Thyroid gland (tissue), 4 donors: ENCODE data around the gene SORL1. TPM values are rescaled to one million over a fixed set of nuclear protein-coding genes. Genes with fewer than 3 reads are reported as not detected.

Experiments
- DNase-seq, 2 donors: peaks; one replicate each; pipeline ENCODE4 v3.0.0-alpha.2; 2019
- H3K27ac ChIP-seq, 3 donors: fragments of 200-600 bp; sonication (generic); 1 replicate in 2 of 3; 2 replicates in 1 of 3; pipeline ENCODE4 v1.5.1; 2016 to 2019; ENCODE audit warnings: mild to moderate bottlenecking in 1 of 3, moderate library complexity in 1 of 3
- H3K27me3 ChIP-seq: fragments of 200-600 bp; sonication (generic); one replicate; pipeline ENCODE4 v1.5.1; 2019
- H3K36me3 ChIP-seq, 2 donors: fragments of 200-600 bp; sonication (generic); one replicate each; pipeline ENCODE4 v1.5.1; 2016 to 2019
- H3K4me1 ChIP-seq, 2 donors: fragments of 200-600 bp; sonication (generic); one replicate each; pipeline ENCODE4 v1.5.1; 2017 to 2019
- H3K4me3 ChIP-seq, 3 donors: fragments of 200-600 bp; sonication (generic); replicated peaks in 1 of 3; 1 replicate in 2 of 3; 2 replicates in 1 of 3; pipeline ENCODE4 v1.5.1; 2016; ENCODE audit warnings: mild to moderate bottlenecking in 1 of 3
- H3K9me3 ChIP-seq: fragments of 200-600 bp; sonication (generic); one replicate; pipeline ENCODE4 v1.5.1; 2017
- POLR2A ChIP-seq, 2 donors: fragments of 450-650 bp; IDR thresholded peaks; one replicate each; pipeline ENCODE4 v1.6.1; 2017; ENCODE audit warnings: antibody characterized with exemption in 2 of 2, mild to moderate bottlenecking in 2 of 2, moderate library complexity in 1 of 2
- WGBS, 2 donors: methylation state at CpG; one replicate each; pipeline ENCODE4 v1.1.5; 2017; 5-methylcytosine and 5-hydroxymethylcytosine counted together
- intact Hi-C: fragments of 100-400 bp; cut with DNase I; formaldehyde crosslinking; loops from one replicate; pipeline ENCODE4 v1.15.1; 2023
- total RNA-seq, 4 donors: library from RNA; depleted of rRNA; stranded (reverse); fragments of >200 nt; gene quantifications; one replicate each; pipeline ENCODE4 v1.2.3, GENCODE V29; 2016
- TF ChIP-seq, protein P1 (sequence below), 6 experiments: fragments of 200-600 bp in 3 of 6; fragments of 450-650 bp in 3 of 6; sonication (generic) in 3 of 6; IDR thresholded peaks; one replicate each; pipeline ENCODE4 v1.5.1; 2016 to 2019; ENCODE audit warnings: antibody characterized with exemption in 6 of 6, mild to moderate bottlenecking in 2 of 6, inconsistent platforms in 1 of 6, moderate library complexity in 1 of 6

Gene SORL1
- total RNA-seq, 4 donors from 2014 or later, result 19.6 to 73.8 (median 53.6) TPM

DNA sequence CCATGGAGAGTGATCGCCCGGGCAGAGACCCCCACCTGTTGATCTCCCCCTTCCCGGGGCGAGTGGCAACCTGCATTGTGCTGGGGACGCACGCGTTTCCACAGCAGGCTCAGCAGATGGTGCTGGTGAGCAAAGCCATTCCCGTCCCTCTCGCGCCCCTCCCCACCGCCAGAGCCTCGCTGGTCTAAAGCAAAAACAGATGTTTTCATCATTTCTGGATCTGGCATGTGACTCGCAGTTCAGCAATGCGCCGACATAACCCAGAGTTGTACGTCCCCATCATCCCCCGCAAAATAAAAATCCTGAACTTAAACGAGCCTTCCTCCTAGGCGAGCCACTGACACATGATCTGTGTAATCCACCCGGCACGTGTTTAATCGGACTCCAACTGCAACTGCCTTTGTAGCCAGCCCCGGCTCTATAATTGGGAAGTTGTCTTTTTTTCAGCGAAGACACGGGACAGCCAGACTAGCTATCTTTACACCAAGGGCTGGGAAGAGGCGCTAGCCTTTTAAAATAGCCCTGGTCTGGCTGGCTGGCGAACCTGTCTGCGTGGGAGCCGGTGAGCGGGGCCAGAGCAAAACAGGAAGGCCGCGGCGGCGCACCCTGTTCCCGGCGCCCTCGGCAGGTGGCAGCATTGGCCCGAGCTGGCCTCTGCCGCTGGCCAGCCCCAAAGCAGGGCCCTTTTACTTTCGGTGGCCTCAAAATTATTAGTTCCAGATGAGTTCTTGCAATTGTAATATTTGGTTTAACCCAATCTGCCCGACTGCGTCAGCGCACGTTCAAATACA lies 203.6 kb downstream of the SORL1 start:
- intact Hi-C loops, result loop anchor here (5.0 kb wide), 2 partner anchors 447 to 552 kb away; no protein-coding TSS in a partner anchor
- Histone ChIP-seq H3K4me3 (peak overlapping the region in 1 of 3 donors; percentile 32), H3K27me3 (no peaks in the 10 kb centered on the region), H3K36me3 (no peaks in the 10 kb centered on the region), H3K4me1 (peaks cover 12 to 16% of the 10 kb centered on the region in 2 donors), H3K27ac (peak overlapping the region; percentile 71 to 92 (median 88)), H3K9me3 (no peaks in the 10 kb centered on the region)
- WGBS, 2 donors, result 1% methylated on average over 30 to 44 of the region's 44 CpGs
- peak; percentile 86 to 88 for DNase-seq
- peak in 1 of 2 donors; percentile 33 for TF ChIP-seq POLR2A (IDR thresholded peaks at IDR 0.05)
- TF ChIP-seq, protein P1, sequence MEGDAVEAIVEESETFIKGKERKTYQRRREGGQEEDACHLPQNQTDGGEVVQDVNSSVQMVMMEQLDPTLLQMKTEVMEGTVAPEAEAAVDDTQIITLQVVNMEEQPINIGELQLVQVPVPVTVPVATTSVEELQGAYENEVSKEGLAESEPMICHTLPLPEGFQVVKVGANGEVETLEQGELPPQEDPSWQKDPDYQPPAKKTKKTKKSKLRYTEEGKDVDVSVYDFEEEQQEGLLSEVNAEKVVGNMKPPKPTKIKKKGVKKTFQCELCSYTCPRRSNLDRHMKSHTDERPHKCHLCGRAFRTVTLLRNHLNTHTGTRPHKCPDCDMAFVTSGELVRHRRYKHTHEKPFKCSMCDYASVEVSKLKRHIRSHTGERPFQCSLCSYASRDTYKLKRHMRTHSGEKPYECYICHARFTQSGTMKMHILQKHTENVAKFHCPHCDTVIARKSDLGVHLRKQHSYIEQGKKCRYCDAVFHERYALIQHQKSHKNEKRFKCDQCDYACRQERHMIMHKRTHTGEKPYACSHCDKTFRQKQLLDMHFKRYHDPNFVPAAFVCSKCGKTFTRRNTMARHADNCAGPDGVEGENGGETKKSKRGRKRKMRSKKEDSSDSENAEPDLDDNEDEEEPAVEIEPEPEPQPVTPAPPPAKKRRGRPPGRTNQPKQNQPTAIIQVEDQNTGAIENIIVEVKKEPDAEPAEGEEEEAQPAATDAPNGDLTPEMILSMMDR (IDR thresholded peaks at IDR 0.05), result peak; percentile 68 to 98 (median 92)

DNA sequence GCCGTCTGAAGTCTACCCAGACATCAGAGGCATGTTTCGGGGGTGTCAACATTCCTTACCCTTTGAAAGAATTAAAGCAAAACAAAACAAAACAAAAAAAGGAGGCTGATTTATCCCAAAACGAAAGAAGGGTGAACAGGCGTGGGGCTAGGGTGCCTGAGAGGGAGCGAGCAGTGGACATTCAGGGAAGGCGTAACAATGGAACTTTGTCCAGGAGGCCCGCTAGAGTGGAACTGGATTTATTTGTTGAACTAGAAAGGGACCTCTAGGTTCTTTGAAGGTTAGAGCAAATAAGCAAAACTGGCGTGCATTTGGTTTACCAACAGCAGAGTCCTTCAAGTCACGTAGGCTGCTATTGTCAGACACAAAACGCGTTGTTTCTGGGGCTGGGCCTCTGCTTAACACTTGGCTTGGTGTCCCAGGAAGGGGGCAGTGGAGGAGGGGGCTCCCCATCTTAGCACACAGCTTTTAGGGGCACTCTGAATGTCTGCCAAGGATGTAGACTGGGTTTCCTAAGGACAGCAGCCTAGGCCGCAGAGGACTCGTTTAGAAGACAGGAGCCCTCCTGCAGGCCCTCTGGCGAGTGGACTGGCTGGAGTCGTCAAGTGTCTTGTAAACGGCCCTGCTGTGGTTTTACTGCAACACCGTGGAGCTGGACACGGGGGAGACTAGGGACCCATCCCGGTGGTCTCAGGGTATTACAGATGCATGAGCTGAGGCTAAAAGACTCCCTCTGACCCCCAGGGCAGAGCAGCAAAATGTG lies 204.4 kb downstream of the SORL1 start:
- Histone ChIP-seq H3K36me3 (no peaks in the 10 kb centered on the region), H3K9me3 (no peaks in the 10 kb centered on the region), H3K27ac (peak overlapping the region; percentile 71 to 92 (median 88)), H3K27me3 (no peaks in the 10 kb centered on the region), H3K4me1 (peaks cover 12 to 16% of the 10 kb centered on the region in 2 donors), H3K4me3 (peak overlapping the region in 1 of 3 donors; percentile 32)
- peak; percentile 5 to 9 for DNase-seq
- 45 to 54% methylated on average over 19 of the region's 19 CpGs for WGBS, 2 donors
- no peak for TF ChIP-seq POLR2A (IDR thresholded peaks at IDR 0.05)
- TF ChIP-seq, protein P1 (IDR thresholded peaks at IDR 0.05), result no peak
- intact Hi-C loops, result loop anchor here (5.0 kb wide), 2 partner anchors 446 to 551 kb away; no protein-coding TSS in a partner anchor

DNA sequence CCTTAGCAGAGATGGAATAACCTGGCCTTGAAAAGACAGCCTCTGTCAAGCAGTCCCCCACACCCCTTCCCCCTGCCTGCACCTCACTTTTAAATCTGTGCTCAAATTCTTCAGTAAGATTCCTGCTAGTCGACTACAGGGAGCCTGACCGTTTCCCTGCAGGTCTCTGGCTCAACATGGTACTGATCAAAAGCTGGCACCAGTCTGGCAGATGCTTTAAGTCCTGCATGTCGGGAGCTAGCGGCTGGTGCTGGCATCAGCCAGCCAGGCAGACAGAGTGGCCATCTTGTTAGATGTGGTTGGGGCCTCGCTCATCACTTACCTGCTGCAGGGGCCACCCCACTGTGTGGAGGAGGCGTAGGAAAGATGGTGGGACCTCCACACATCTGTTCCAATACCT lies 205.0 kb downstream of the SORL1 start:
- intact Hi-C loops, result loop anchor here (5.0 kb wide), 2 partner anchors 445 to 550 kb away; no protein-coding TSS in a partner anchor
- H3K27me3 ChIP-seq, result no peaks in the 10 kb centered on the region
- no peaks in the 10 kb centered on the region for H3K36me3 ChIP-seq
- H3K9me3 ChIP-seq, result no peaks in the 10 kb centered on the region
- no peak for DNase-seq
- no peak overlapping the region for H3K4me3 ChIP-seq
- no peak for TF ChIP-seq POLR2A (IDR thresholded peaks at IDR 0.05)
- TF ChIP-seq, protein P1 (IDR thresholded peaks at IDR 0.05), result no peak
- H3K27ac ChIP-seq, result peak overlapping the region in 2 of 3 donors; percentile 88 to 92
- H3K4me1 ChIP-seq, result peaks cover 12 to 16% of the 10 kb centered on the region in 2 donors
- WGBS, 2 donors, result 83 to 96% methylated on average over 6 of the region's 6 CpGs

DNA sequence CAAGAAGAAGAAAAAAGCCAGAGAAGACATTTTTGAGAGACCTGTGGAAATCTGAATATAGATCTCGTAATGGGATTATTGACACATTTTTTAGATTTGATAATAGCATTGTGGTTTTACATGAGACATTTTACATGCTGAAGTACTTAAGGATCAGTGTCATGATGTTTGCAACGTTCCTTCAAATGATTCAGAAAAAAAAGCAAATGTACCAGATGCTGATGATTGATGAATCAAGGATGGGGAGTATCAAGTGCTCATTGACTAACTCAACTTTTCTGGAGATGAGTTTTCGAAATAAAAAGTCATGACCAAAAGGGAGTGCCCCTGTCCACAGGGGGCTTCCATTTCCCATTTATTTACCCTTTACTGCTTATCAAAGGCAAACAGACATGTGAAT lies 207.7 kb downstream of the SORL1 start:
- Histone ChIP-seq H3K4me3 (no peak overlapping the region), H3K9me3 (no peaks in the 10 kb centered on the region), H3K27ac (no peak overlapping the region), H3K36me3 (no peaks in the 10 kb centered on the region), H3K27me3 (no peaks in the 10 kb centered on the region), H3K4me1 (peaks cover 12 to 15% of the 10 kb centered on the region in 2 donors)
- no peak for DNase-seq
- 93 to 95% methylated on average over 3 of the region's 3 CpGs for WGBS, 2 donors
- intact Hi-C loops, result loop anchor here (5.0 kb wide), 3 partner anchors 427 to 547 kb away; no protein-coding TSS in a partner anchor
- no peak for TF ChIP-seq POLR2A (IDR thresholded peaks at IDR 0.05)
- TF ChIP-seq, protein P1 (IDR thresholded peaks at IDR 0.05), result no peak
